Natural killer cell (primary cell): Measurements from ENCODE around the gene DNAAF5. TPM values are rescaled to one million over a fixed set of nuclear protein-coding genes. Genes with fewer than 3 reads are reported as not detected.
"Not testable (repeated sequence)": the region's sequence is repeated elsewhere in the genome, so short reads cannot be mapped to it uniquely, and the experiment has no call there.

Experiments used
- ATAC-seq, 3 donors: fragments of 150-1000 bp in 2 of 3; fragments of 200-7000 bp in 1 of 3; cut with Tn5 transposase; 1 replicate in 1 of 3; 2 replicates in 2 of 3; pipeline ENCODE4 v1.10.0; 2021; ENCODE audit warnings: mild to moderate bottlenecking in 2 of 3, moderate library complexity in 2 of 3
- DNase-seq, 2 donors: peaks; one replicate each; pipeline versions ENCODE4 v3.0.0 to v3.0.0-alpha.2; 2013 to 2021; ENCODE audit warnings: mixed read lengths in 1 of 2
- H3K27ac ChIP-seq: one replicate; pipeline ENCODE4 v1.5.1; 2013; ENCODE audit warnings: mild to moderate bottlenecking, low read length
- H3K27me3 ChIP-seq: one replicate; pipeline ENCODE4 v1.6.1; 2013; ENCODE audit warnings: low read length; ENCODE audit not compliant: control insufficient read depth, insufficient read depth
- H3K36me3 ChIP-seq: one replicate; pipeline ENCODE4 v1.6.1; 2013; ENCODE audit warnings: low read length; ENCODE audit not compliant: control insufficient read depth, insufficient read depth
- H3K4me1 ChIP-seq: one replicate; pipeline ENCODE4 v1.6.1; 2013; ENCODE audit warnings: low read length; ENCODE audit not compliant: control insufficient read depth, insufficient read depth
- H3K4me3 ChIP-seq: one replicate; pipeline ENCODE4 v1.5.1; 2013; ENCODE audit warnings: low read length
- H3K9me3 ChIP-seq: one replicate; pipeline ENCODE4 v1.6.1; 2013; ENCODE audit warnings: low read length; ENCODE audit not compliant: control insufficient read depth, insufficient read depth
- H3K27ac Mint-ChIP-seq, 2 donors: one replicate each; pipeline ENCODE4 v1.8.0; 2022; ENCODE audit warnings: mild to moderate bottlenecking in 2 of 2, mixed read lengths in 2 of 2, moderate library complexity in 1 of 2
- H3K27me3 Mint-ChIP-seq, 2 donors: one replicate each; pipeline ENCODE4 v1.8.0; 2022; ENCODE audit warnings: low read depth in 2 of 2, mixed read lengths in 2 of 2
- H3K36me3 Mint-ChIP-seq: one replicate; pipeline ENCODE4 v1.8.0; 2022; ENCODE audit warnings: mixed read lengths
- H3K4me1 Mint-ChIP-seq, 2 donors: one replicate each; pipeline ENCODE4 v1.8.0; 2022; ENCODE audit warnings: mixed read lengths in 2 of 2
- H3K4me3 Mint-ChIP-seq: one replicate; pipeline ENCODE4 v1.8.0; 2022; ENCODE audit warnings: mild to moderate bottlenecking, moderate library complexity, mixed read lengths
- H3K9me3 Mint-ChIP-seq, 2 donors: one replicate each; pipeline ENCODE4 v1.8.0; 2022; ENCODE audit warnings: mixed read lengths in 2 of 2
- CTCF ChIP-seq: fragments of 200-600 bp; IDR thresholded peaks from one replicate; pipeline ENCODE4 v1.8.0; 2022; ENCODE audit warnings: antibody characterized with exemption
- WGBS: methylation state at CpG from one replicate; pipeline ENCODE4 v1.1.7; 2013; ENCODE audit warnings: missing lambda C conversion rate; ENCODE audit not compliant: insufficient coverage; 5-methylcytosine and 5-hydroxymethylcytosine counted together
- intact Hi-C: fragments of 100-400 bp; cut with micrococcal nuclease; formaldehyde crosslinking; loops from one replicate; pipeline ENCODE4 v1.14.2; 2022
- total RNA-seq, 4 donors: library from RNA; stranded (reverse); fragments of 120-200 nt in 1 of 4; gene quantifications; one replicate each; pipeline versions ENCODE4 v1.2.3 to v1.2.4, GENCODE V29; 2013 to 2022

DNAAF5 gene
- total RNA-seq, 3 donors from 2014 or later (not counting 1 experiment from before 2014, with no cell fraction given) = 6.7 to 10.3 (median 10.3) TPM

GRCh38 chr7:741191-741671, 14.7 kb downstream of the DNAAF5 start:
- Mint-ChIP-seq H3K27me3 (no peaks in the 10 kb centered on the region), H3K27ac (no peak overlapping the region), H3K4me3 (no peak overlapping the region), H3K9me3 (no peaks in the 10 kb centered on the region), H3K4me1 (no peaks in the 10 kb centered on the region), H3K36me3 (no peaks in the 10 kb centered on the region)
- no peak for TF ChIP-seq CTCF
- no peaks in the 10 kb centered on the region for H3K9me3 ChIP-seq
- no peaks in the 10 kb centered on the region for H3K4me1 ChIP-seq
- H3K36me3 ChIP-seq = peaks cover 17% of the 10 kb centered on the region
- no peak overlapping the region for H3K27ac ChIP-seq
- H3K27me3 ChIP-seq = no peaks in the 10 kb centered on the region
- DNase-seq (no peak), ATAC-seq (no peak)
- 96% methylated on average over 17 of the region's 17 CpGs for WGBS
- intact Hi-C loops = no loop called here
- H3K4me3 ChIP-seq = no peak overlapping the region

- no peaks in the 10 kb centered on the region for H3K9me3 ChIP-seq
- H3K4me1 ChIP-seq = no peaks in the 10 kb centered on the region
- TF ChIP-seq CTCF = no peak
- peaks cover 17% of the 10 kb centered on the region for H3K36me3 ChIP-seq
- H3K9me3 Mint-ChIP-seq = no peaks in the 10 kb centered on the region
- H3K36me3 Mint-ChIP-seq = no peaks in the 10 kb centered on the region
- intact Hi-C loops = no loop called here
- WGBS = 92% methylated on average over 15 of the region's 15 CpGs
- no peak overlapping the region for H3K27ac Mint-ChIP-seq
- ATAC-seq = no peak
- H3K4me3 ChIP-seq = no peak overlapping the region
- no peaks in the 10 kb centered on the region for H3K4me1 Mint-ChIP-seq
- no peak overlapping the region for H3K27ac ChIP-seq
- H3K4me3 Mint-ChIP-seq = no peak overlapping the region
- no peaks in the 10 kb centered on the region for H3K27me3 ChIP-seq
- H3K27me3 Mint-ChIP-seq = no peaks in the 10 kb centered on the region
- DNase-seq = no peak
Measured at GRCh38 chr7:741850-742249, 15.4 kb downstream of the DNAAF5 start.

- intact Hi-C loops = no loop called here
- Mint-ChIP-seq H3K4me1 (no peaks in the 10 kb centered on the region), H3K9me3 (no peaks in the 10 kb centered on the region), H3K4me3 (no peak overlapping the region), H3K27me3 (no peaks in the 10 kb centered on the region), H3K36me3 (no peaks in the 10 kb centered on the region), H3K27ac (no peak overlapping the region)
- TF ChIP-seq CTCF = no peak
- Histone ChIP-seq H3K4me1 (no peaks in the 10 kb centered on the region), H3K4me3 (no peak overlapping the region), H3K27ac (no peak overlapping the region), H3K27me3 (no peaks in the 10 kb centered on the region), H3K9me3 (no peaks in the 10 kb centered on the region), H3K36me3 (peaks cover 17% of the 10 kb centered on the region)
- 92% methylated on average over 8 of the region's 8 CpGs for WGBS
- ATAC-seq (no peak), DNase-seq (no peak)
Measured at GRCh38 chr7:742791-743190, 16.3 kb downstream of the DNAAF5 start.

GRCh38 chr7:743341-744127, 17.0 kb downstream of the DNAAF5 start:
- DNase-seq, H3K36me3 Mint-ChIP-seq, H3K4me1 Mint-ChIP-seq, H3K27me3 ChIP-seq, H3K9me3 Mint-ChIP-seq, H3K4me3 ChIP-seq, H3K4me1 ChIP-seq, H3K27me3 Mint-ChIP-seq, H3K27ac Mint-ChIP-seq, intact Hi-C loops, H3K4me3 Mint-ChIP-seq, H3K9me3 ChIP-seq, H3K27ac ChIP-seq, ATAC-seq: not testable (repeated sequence)
- H3K36me3 ChIP-seq = peaks cover 17% of the 10 kb centered on the region
- WGBS = 93% methylated on average over 12 of the region's 14 CpGs

- H3K27ac ChIP-seq, H3K4me1 ChIP-seq, H3K27ac Mint-ChIP-seq, H3K4me3 ChIP-seq, H3K4me3 Mint-ChIP-seq, H3K27me3 ChIP-seq, intact Hi-C loops, H3K9me3 ChIP-seq, H3K27me3 Mint-ChIP-seq, DNase-seq, H3K4me1 Mint-ChIP-seq, H3K36me3 Mint-ChIP-seq, ATAC-seq, H3K9me3 Mint-ChIP-seq: not testable (repeated sequence)
- 100% methylated on average over 1 of the region's 5 CpGs for WGBS
- peaks cover 17% of the 10 kb centered on the region for H3K36me3 ChIP-seq
Measured at GRCh38 chr7:744128-744520, 17.6 kb downstream of the DNAAF5 start.
